Activated effector memory CD4-positive, alpha-beta T cell treated with anti-CD3 and anti-CD28 coated beads, Interleukin-2, amount 50 U/mL, for 16 hours (primary cell): ENCODE results near the gene SLC22A2.
"Not testable (repeated sequence)": the region's sequence is repeated elsewhere in the genome, so short reads cannot be mapped to it uniquely, and the experiment has no call there.

Source experiments
- DNase-seq: peaks from one replicate; pipeline ENCODE4 v3.0.0-alpha.2; 2020

The SLC22A2 gene

DNA sequence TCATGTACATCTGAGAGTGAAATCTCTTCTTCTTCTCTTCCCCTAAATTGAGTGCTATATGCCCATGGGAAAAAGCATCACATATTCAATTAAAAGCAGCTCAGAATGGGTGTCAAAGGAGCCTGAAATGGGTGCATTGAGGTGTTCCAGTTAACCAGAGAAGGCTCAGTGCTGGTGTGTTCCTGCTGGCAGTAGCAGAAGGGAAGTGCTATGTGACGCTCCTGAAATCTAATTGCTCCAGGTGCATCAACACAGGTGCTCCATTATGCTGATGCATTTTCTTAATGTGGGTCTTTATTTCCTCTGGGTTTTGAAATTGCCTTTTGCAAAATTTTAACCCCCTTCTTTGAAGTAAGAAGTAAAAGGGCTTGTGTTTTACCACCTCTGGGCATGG lies 17.9 kb downstream of the SLC22A2 start:
- DNase-seq, result no peak

DNA sequence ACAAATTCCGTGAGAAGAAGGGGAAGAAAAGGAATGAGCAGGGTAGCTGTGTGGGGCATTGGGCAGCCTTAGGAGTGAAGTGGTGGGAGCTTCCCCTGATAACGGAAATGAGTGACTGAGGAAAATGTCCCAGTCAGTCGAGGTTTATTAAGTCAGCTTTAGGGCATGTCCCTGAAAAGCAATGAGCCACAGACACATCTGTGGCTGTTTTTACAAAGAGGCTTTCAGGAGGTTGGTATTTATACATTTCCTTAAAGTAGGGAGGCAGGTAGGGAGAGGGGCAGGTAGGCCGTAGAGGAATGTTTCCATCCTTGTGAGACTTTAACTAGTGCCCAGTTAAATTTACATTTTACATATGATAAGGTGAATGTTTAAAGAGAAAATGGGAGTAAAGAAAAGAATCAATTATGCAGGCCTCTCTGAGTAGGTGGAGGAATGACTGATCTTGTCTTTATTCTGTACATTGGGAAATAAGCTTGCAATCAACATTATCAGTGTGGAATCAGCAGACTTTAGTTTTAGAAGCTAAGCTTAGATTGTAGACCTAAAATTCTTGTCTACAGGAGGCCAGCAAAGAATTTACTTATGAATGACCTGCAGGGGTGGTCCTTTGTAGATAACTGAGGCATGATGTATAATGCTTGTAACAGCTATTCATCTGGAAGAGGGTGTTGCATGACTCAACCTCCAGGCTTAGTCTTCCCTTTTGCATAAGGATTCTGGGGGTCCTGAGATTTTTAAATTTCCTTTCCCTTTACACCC lies 18.5 kb downstream of the SLC22A2 start:
- no peak for DNase-seq

DNA sequence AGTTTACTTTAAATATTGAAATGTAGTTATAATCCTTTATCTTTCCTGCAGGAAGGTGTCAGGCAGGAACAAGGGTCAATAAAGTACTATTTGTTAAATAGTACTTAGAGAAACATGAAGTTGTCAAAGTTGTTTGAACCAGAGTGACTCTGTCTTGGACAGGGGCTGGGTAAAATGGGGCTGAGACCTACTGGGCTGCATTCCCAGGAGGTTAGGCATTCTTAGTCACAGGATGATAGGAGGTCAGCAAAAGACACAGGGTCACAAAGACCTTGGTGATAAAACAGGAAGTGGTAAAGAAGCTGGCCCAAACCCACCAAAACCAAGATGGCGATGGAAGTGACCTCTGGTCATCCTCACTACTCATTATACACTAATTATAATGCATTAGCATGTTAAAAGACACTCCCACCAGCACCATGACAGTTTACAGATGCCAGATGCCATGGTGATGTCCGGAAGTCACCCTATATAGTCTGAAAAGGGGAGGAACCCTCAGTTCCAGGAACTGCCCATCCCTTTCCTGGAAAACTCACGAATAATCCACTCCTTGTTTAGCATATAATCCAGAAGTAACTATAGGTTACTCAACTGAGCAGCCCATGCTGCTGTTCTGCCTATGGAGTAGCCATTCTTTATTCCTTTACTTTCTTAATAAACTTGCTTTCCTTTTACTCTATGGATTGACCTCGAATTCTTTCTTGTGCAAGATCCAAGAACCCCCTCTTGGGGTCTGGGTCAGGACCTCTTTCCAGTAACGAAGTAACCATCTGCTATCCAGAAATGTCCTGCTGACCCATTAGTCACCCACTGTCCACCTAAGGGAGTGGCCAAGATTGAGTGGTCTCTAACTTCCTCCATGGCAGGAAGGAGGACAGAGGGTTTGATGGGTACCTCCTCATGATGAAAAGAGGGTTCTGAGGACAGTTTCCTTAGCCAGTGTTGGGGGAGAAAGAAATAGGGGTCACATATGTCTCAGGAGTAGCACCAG lies 19.6 kb downstream of the SLC22A2 start:
- no peak for DNase-seq

DNA sequence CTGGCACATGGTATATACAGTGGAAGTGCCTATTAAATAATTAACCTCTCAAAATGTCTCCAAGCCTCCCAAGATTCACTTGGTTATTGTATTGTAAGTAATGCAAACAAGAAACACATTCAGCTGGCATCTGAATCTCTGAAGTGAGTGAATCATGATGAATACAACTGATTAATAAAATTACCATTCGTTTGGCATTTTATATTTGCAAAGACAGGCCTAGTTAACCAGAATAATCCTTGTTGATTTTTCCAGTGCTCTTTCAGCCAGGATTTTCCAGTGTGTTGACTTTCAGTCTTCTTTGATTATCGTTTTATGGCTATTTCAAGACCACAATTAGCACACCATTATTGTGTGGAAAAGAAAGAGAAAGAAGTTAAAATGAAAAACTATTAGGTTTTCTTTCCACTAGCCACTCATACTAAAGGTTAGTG lies 20.3 kb downstream of the SLC22A2 start:
- no peak for DNase-seq

DNA sequence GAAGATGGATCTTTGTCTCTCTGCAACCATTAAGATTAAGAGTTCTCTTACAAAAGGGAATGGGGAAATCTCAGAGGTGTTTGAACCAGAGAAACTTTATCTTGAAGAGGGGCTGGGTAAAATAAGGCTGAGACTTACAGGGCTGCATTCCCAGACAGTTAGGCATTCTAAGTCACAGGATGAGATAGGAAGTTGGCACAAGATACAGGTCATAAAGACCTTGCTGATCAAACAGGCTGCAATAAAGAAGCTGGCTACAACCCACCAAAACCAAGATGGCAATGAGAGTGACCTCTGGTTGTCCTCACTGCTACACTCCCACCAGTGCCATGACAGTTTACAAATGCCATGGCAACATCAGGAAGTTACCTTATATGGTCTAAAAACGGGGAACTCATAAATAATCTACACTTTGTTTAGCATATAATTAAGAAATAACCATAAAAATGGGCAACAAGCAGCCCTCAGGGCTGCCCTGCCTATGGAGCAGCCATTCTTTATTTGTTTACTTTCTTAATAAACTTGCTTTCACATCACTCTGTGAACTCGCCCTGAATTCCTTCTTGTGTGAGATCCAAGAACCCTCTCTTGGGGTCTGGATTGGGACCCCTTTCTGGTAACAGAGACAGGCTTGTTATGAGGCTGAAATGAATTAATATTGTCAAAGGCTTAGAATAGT lies 20.9 kb downstream of the SLC22A2 start:
- DNase-seq, result not testable (repeated sequence)

DNA sequence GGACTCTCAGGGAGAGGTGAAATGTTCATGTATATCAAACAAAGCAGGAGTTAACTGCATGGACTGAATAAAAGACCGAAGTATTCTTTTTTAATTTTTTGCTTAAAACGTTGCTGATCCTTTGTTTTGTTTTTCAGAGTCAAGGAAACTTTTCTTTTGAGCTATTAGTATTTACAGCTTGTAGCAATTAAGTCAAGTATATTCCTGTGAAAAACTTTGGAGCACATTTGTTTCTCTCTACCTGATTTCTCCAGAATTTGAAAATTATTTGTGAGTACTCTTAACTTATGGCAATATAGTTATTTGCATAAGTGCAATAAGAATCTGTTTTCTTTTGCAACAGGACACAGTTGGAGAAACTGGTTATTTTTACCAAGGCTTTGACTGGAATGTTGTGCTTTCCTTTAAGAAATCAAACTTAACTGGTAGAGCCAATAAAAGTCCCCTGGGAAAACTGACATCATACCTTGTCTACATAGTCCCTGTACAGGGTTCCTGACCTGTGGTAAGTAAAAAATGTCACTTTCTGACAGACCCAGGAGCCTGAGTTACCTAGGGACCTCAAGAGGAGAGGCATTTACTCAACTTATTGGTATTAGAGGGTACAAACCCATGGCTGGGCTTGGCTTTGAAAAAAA lies 22.3 kb downstream of the SLC22A2 start:
- not testable (repeated sequence) for DNase-seq

DNA sequence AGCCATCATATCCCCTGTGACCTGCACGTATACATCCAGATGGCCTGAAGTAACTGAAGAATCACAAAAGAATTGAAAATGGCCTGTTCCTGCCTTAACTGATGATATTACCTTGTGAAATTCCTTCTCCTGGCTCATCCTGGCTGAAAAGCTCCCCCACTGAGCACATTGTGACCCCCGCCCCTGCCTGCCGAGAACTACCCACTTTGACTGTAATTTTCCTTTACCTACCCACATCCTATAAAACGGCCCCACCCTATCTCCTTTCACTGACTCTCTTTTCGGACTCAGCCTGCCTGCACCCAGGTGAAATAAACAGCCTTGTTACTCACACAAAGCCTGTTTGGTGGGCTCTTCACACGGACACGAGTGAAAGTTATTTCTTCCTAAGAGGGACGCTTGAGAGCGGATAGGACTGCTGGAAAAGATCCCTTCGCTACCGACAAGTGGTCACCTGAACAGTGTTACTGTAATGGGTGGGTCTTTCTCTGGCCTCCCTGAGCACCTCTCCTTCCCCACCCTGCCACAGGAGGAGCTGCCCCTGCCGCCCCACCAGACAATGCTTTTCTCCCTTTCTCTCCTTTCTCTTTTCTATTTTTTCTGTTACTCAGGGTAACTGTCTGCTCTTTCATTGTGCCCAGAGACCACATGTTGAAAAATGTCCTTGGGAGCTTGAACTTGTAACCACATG lies 24.5 kb downstream of the SLC22A2 start:
- not testable (repeated sequence) for DNase-seq

DNA sequence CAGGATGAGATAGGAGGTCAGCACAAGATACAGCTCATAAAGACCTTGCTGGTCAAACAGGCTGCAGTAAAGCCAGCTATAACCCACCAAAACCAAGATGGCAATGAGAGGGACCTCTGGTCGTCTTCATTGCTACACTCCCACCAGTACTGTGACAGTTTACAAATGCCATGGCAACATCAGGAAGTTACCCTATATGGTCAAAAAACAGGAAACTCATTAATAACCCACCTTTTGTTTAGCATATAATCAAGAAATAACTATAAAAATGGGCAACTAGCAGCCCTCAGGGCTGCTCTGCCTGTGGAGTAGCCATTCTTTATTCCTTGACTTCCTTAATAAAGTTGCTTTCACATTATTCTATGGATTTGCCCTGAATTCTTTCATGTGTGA lies 30.9 kb downstream of the SLC22A2 start:
- DNase-seq, result no peak

DNA sequence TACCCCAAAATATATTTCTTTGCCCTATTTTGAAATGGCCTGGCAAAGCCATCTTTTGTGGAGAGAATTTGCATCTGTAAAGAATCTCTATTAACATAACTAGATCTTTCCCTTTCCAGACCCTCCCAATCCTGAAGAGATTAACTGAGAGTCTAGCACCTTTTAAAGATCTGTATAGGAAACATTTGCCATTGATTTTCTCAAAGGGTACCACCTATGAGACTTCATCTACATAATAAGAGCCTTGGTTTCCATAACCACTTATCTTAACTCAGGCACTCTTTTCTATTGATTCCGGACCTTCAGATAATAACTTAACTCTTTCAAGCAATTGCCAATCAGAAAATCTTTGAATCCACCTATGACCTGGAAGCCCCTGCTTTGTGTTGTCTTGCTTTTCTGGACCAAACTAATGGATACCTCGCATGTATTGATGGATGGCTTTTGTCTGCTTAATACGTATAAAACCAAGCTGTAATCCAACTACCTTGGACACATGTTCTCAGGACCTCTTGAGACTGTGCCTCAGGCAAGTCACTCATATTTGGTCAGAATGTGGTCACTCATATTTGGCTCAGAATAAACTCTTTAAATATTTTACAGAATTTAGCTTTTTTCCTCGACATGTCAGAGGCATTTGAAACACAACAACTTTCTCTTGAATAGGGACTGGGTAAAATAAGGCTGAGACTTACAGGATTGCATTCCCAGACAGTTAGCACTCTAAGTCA lies 31.4 kb downstream of the SLC22A2 start:
- DNase-seq, result no peak

DNA sequence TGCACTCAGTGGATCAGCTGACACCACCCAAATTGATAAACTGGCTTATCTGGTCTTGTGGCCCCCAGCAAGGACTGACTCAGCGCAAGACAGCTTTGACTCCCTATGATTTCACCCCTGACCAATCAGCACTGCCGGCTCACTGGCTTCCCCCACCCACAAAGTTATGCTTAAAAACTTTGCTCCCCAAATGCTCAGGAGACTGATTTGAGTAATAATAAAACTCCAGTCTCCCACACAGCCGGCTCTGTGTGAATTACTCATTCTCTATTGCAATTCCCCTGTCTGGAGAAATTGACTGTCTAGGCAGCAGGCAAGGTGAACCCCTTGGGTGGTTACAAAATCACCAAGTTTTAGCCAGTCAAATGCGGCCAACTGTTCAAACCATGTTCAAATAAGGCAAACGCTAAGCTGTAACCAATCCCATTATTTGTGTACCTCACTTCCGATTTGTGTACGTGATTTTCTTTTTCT lies 32.5 kb downstream of the SLC22A2 start:
- peak; percentile 69 for DNase-seq

DNA sequence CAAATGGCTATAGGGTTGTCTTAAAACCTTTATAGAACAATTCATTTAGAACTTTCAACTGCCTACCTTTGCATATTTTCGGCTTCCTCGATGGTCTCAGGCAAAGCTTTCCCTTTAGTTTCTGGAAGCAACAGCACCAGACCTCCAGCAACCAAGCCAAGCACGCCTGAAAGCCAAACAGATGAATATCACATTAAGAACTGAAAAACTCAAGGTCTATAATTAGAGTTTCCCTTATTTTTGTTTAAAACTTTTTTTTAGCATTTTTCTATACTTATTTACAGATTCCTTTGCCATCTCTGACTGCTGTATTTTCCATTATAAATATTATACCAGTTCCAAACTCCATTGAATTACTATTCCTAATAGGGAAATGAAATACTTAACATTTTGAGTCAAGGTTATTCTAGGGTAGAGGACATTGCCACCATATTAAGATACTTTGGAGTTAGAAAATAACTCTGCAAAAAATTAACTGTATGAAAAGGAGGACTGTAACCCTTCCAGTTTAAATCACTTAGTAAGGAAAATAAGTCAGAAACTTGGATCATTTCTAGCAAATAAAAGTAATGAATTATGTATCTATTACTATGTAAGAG lies 33.9 kb downstream of the SLC22A2 start:
- no peak for DNase-seq

DNA sequence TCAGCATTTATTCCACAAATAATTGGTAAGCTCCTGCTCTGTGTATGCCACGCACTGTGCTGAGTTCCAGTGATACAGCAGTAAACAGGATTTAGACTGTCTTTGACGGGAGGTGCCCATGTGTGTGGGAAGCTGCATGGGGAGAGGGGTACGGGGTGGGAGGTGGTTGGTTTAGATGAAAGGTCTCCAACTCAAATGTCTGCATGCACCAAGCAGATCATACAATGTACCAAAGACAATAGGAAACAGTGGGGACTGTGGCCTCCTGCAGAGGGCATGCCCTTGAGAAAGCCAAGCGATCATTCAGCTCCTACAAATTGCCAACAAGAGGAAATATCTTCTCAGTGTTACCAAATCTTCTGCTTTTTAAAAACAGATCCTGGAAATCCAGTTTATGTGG lies 36.1 kb downstream of the SLC22A2 start:
- no peak for DNase-seq

DNA sequence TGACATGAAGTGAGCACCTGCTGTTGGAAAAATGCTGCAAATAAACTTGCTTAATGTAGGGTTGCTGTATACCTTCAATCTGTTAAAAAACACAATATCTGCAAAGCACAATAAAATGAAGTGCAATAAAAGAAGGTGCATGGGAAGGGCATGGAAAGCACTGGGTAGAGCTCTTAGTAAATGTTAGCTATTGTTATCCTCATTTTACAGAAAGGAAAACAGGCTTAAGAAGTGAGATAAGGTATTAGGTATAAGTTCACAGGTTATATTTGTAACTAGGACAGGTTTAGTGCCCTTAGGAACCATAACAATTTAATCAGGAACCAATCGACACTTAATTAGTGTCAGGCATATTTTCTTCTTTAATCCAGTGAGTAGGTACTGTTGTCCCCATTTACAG lies 36.7 kb downstream of the SLC22A2 start:
- DNase-seq, result no peak

DNA sequence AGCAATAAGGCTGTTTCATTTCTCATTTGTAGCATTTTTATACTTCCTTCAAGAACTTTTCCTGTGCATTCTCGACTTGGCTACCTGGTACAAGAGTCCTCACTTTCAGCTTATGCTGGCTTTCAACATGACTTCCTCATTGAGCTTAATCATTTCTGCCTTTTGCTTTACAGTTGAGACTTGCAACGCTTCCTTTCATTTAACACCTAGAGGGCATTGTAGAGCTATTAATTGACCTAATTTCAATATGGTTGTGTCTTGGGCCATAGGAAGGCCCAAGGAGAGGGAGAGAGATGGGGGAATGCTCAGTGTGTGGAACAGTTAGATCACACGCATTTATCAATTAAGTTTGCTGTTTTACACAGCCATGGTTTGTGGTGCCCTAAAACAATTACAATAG lies 37.2 kb downstream of the SLC22A2 start:
- DNase-seq, result no peak

DNA sequence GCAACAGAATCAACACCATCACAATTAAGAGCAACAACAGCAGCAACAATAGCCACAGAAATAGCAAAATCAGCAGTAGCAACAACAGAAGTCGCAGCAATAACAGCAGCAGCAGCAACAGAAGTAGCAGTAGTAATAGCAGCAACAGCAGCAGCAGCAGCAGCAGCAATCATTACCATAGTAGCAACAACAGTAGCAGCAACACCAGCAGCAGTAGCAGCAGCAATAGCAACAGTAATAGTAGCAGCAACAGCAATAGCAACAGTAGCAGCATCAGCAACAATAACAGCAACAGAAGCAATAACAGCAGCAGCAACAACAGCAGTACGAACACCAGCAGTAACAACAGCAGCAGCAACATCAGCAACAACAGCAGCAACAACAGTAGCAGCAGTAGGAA lies 39.8 kb downstream of the SLC22A2 start:
- DNase-seq, result no peak

DNA sequence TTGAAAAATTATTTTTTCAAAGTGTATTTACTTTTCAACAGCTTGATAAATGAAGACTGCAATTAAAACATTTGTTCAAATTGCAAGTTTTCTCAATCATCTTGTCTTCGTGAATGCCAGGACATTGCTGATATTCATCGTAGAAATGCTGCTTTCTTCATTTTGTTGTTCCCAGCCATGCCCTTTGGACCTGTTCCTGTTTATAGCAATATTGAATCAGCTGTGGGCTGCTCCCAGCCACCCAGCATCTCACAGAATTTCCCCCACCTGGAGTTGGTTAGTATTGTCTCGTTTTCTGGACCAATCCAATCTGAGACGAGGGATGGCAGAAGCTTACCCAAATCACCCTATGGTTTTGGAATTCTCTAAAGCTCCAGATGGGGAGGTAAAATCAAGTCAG lies 40.8 kb downstream of the SLC22A2 start:
- DNase-seq, result no peak

DNA sequence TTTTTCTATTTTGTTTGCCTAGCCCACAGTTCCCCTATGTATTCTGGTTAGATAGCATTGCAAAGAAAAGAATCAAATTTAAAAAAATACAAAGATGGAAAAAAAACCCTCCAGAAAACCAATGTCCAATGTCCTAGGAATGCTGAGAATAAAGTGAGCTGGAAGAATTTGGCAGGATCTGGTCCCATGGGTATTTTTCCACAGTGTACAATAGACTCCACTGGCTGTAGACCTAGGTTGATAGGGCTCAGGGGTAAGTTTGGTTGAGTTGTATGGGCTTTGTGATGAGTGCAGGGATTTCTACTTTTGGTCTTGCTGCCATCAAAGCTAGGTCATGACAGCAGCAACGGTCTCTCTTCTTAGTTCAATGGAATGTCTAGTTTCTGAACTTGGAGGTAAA lies 41.5 kb downstream of the SLC22A2 start:
- no peak for DNase-seq

DNA sequence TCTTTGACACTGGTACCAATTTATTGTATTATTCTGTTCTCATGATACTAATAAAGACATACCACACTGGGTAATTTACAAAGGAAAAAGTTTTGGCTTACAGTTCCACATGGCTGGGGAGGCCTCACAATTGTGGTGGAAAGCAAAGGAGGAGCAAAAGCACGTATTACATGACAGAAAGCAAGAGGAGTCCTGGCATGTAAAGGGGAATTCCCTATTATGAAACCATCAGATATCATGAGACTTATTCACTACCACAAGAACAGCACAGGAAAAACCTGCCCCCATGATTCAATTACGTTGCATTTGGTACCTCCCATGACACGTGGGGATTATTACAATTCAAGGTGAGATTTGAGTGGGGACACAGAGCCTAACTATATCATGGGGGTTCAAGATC lies 43.4 kb downstream of the SLC22A2 start:
- DNase-seq, result no peak

DNA sequence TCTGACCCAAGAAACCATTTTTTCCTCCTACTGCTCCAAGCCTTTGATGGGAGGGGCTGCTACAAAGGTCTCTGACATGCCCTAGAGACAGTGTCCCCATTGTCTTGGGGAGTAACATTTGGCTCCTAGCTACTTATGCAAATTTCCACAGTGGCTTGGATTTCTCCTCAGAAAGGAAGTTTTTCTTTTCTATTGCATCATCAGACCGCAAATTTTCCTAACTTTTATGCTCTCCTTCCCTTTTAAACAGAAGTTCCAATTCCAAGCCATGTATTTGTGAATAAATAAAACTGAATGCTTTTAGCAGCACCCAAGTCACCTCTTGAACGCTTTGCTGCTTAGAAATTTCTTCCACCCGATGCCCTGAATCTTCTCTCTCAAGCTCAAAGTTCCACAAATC lies 51.0 kb downstream of the SLC22A2 start:
- no peak for DNase-seq

DNA sequence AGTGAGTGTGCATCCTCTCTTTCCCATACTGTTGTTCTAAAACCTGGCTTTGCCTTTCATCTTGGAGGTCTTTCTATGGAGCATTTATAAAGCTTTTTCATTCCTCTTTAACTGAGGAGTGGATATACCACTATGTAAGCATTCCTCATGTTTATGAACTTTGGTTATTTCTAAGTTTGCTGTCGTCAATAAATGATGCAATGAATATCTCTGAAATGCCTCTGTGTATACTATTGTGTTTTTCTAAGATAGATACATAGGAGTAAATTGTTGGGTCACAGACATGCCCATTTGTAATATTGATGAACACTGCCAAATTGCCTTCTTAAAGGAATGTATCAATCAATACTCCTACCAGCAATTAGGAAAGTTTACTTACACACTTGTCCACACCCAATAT lies 53.9 kb downstream of the SLC22A2 start:
- no peak for DNase-seq

DNA sequence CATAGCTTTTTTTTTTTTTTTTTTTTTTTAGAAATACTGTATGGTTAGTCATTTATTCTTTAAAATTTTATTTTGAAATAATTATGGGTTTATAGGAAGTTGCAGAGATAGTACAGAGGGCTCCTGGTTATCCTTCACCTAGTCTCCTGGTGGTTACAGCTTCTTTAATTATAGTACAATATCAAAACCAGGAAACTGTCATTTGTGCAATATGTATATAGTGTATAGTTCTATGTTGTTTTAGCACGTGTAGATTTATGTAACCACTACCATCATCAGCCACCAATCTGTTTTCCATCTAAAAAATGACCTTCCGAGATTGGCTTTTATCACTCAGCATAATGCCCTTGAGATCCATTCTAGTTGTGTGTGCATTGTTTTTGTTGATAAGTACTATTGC lies 54.7 kb downstream of the SLC22A2 start:
- DNase-seq, result no peak
